Measurements from ENCODE around the gene C1QL2. TPM values are rescaled to one million over a fixed set of nuclear protein-coding genes. Genes with fewer than 3 reads are reported as not detected.

Gene C1QL2
- total RNA-seq, 1 donor from 2014 or later = not detected

DNA sequence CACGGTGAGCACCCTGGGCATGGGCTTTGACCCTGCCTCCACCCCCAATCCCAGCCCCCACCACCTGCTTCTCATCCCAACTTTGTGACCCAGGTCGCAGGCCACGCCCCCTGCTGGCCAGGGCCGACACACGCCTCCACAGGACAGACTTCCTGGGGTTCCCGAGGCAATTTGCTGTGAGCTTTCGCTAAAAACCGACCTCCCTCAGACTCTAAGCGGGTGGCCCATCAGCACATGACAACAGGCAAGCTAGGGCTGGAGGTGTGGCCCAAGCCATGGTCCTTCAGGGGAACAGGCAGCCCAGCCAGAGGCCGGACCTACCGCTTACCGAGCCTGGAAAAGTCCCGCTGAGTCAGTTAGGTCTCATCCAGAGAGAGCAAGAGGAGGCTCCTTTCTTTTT is 31.9 kb downstream of the C1QL2 start:
- no peak for TF ChIP-seq CTCF (IDR thresholded peaks at IDR 0.05)
- H3K4me3 Mint-ChIP-seq = no peak overlapping the region
- CTCF ChIA-PET = no interaction called here
- DNase-seq (no peak), ATAC-seq (ENCODE audit: low read depth) (no peak)
- H3K27ac Mint-ChIP-seq = no peak overlapping the region
- no peaks in the 10 kb centered on the region for H3K4me1 Mint-ChIP-seq
- intact Hi-C loops (cut with micrococcal nuclease) = no loop called here
- POLR2A ChIA-PET = no interaction called here
- H3K27me3 Mint-ChIP-seq = peaks cover 20% of the 10 kb centered on the region
- H3K9me3 Mint-ChIP-seq = no peaks in the 10 kb centered on the region
- no peaks in the 10 kb centered on the region for H3K36me3 Mint-ChIP-seq (ENCODE audit: low read depth)

DNA sequence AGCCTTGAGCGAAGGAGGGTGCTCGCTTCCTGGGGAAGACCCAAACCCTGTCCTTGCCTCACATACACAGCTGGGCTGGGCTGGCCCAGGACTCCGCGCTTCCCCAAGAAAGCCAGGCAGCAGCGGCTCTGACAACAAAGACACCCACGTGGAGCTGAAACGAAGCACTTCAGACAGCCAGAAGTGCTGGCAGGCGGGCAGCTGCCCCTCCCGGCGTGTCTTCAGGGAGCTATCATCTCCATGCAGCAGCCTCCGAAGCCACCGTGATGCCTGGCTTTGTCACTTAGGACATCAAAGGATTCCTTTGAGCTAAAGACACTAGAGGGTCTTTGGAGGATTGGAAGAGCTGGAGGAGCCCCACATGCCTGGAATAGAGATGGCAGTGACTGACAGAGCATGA is 35.2 kb downstream of the C1QL2 start:
- no peak for TF ChIP-seq CTCF (IDR thresholded peaks at IDR 0.05)
- H3K9me3 Mint-ChIP-seq = no peaks in the 10 kb centered on the region
- peaks cover 8% of the 10 kb centered on the region for H3K27me3 Mint-ChIP-seq
- H3K4me3 Mint-ChIP-seq = no peak overlapping the region
- intact Hi-C loops (cut with micrococcal nuclease) = no loop called here
- H3K36me3 Mint-ChIP-seq (ENCODE audit: low read depth) = no peaks in the 10 kb centered on the region
- ChIA-PET CTCF (no interaction called here), POLR2A (no interaction called here)
- H3K4me1 Mint-ChIP-seq = no peaks in the 10 kb centered on the region
- DNase-seq (no peak), ATAC-seq (ENCODE audit: low read depth) (no peak)
- no peak overlapping the region for H3K27ac Mint-ChIP-seq

GRCh38 chr2:119122663-119123062 is 35.9 kb downstream of the C1QL2 start:
- Mint-ChIP-seq H3K4me3 (no peak overlapping the region), H3K27ac (no peak overlapping the region), H3K36me3 (ENCODE audit: low read depth) (no peaks in the 10 kb centered on the region), H3K9me3 (no peaks in the 10 kb centered on the region), H3K4me1 (no peaks in the 10 kb centered on the region), H3K27me3 (peaks cover 12% of the 10 kb centered on the region)
- intact Hi-C loops (cut with micrococcal nuclease) = no loop called here
- ChIA-PET POLR2A (no interaction called here), CTCF (no interaction called here)
- ATAC-seq (ENCODE audit: low read depth) (no peak), DNase-seq (no peak)
- no peak for TF ChIP-seq CTCF (IDR thresholded peaks at IDR 0.05)

DNA sequence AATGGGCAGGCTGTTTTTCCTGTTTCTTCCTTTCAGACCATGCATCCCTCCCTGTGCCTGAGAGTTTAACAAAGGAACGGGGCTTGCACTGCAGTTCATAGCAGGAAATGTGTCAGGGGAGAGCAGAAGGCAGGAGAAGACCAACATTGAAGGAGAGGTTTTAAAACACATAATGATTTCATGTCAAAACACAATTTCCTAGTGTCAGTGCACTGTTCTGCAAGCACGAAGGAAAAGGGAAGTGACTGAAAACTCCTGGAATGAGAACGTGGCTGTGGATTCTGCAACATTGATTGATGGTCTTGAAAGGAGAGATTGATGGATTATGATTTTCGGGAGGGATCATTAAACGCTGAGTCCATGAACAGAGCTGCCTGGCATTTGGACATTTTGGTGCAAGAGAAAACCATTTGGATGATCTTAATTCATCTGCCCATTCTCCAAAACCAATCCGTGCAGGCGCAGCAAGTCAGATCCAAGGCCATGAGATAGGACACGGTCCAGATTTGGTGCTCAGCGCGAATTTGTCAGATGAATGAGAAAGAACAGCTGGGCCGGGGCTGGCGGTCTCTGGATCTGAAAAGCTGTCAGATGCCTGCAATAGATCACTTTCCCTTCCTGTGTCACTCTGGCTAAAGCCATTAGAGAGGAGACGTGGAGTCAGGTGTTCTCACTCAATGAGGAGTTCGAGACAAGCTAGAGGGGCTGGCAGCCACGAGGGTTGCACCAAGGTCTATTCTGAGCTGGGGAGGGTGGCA is 38.4 kb downstream of the C1QL2 start:
- no peak for DNase-seq
- no peaks in the 10 kb centered on the region for H3K36me3 Mint-ChIP-seq (ENCODE audit: low read depth)
- no peak for TF ChIP-seq CTCF (IDR thresholded peaks at IDR 0.05)
- H3K4me3 Mint-ChIP-seq = no peak overlapping the region
- H3K4me1 Mint-ChIP-seq = no peaks in the 10 kb centered on the region
- intact Hi-C loops (cut with micrococcal nuclease) = no loop called here
- no peak for ATAC-seq (ENCODE audit: low read depth)
- H3K27me3 Mint-ChIP-seq = peaks cover 6% of the 10 kb centered on the region
- no peaks in the 10 kb centered on the region for H3K9me3 Mint-ChIP-seq
- H3K27ac Mint-ChIP-seq = no peak overlapping the region
- POLR2A ChIA-PET = no interaction called here
- CTCF ChIA-PET = no interaction called here

DNA sequence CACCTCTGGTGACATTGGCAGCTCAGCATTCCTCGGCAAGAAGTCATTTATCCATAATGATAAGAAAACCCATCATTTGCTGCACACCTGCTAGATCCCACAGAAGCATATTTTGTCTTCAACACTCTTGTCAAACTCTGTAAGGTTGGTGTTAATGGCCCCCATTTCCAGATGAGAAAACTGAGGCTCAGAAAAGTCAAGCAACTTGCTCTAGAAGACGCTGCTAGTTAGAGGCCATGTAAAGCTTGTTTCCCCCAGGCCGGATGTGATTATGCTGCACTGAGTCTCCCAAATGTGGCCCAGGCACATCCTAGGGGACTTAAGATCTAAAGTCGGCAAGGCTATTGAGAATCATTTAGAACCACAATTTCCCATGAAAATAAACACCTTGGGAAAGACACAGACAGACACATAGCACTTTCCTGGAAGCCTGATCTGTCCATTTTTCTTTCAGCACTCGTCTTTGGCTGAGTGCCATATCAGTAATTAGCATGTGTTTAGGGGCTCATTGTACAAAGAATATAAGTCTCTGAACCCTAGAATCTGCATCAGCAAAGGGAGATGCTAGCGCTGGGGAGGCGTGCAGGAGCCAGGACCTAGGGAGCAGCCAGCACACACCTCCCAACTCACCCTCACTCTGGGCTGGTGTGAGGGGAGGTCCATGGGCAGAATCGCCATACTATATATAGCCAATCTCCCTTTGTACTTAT is 39.3 kb downstream of the C1QL2 start:
- ChIA-PET CTCF (no interaction called here), POLR2A (no interaction called here)
- H3K9me3 Mint-ChIP-seq = no peaks in the 10 kb centered on the region
- no peaks in the 10 kb centered on the region for H3K4me1 Mint-ChIP-seq
- no peak overlapping the region for H3K27ac Mint-ChIP-seq
- DNase-seq (no peak), ATAC-seq (ENCODE audit: low read depth) (no peak)
- no peak overlapping the region for H3K4me3 Mint-ChIP-seq
- peaks cover 7% of the 10 kb centered on the region for H3K27me3 Mint-ChIP-seq
- no peak for TF ChIP-seq CTCF (IDR thresholded peaks at IDR 0.05)
- no peaks in the 10 kb centered on the region for H3K36me3 Mint-ChIP-seq (ENCODE audit: low read depth)
- intact Hi-C loops (cut with micrococcal nuclease) = no loop called here

Data from activated B cell treated with CpG ODN at 0.5 μM for 24 hours (primary cell).